HepG2 (cell line): ENCODE measurements around the gene KCTD19. TPM values are rescaled to one million over a fixed set of nuclear protein-coding genes. Genes with fewer than 3 reads are reported as not detected.

ENCODE experiments used
- HOXA9 ChIP-seq: sonication (generic); formaldehyde crosslinking; IDR thresholded peaks from 2 replicates; pipeline ENCODE4 v1.8.1; 2022; ENCODE audit warnings: missing genetic modification reagents, mild to moderate bottlenecking, moderate library complexity, borderline replicate concordance
- KDM3A ChIP-seq: IDR thresholded peaks from 2 replicates; pipeline ENCODE4 v1.6.1; 2018; ENCODE audit warnings: low read depth, missing compliant biosample characterization
- MIER3 ChIP-seq: IDR thresholded peaks from 2 replicates; pipeline ENCODE4 v1.6.1; 2016; ENCODE audit warnings: missing compliant biosample characterization, borderline replicate concordance
- NKX3-1 ChIP-seq: sonication (generic); formaldehyde crosslinking; IDR thresholded peaks from 2 replicates; pipeline ENCODE4 v1.5.0; 2020; ENCODE audit warnings: missing genetic modification reagents
- POLR2AphosphoS2 ChIP-seq: IDR thresholded peaks from 2 replicates; pipeline ENCODE4 v1.6.1; 2011; ENCODE audit warnings: low read depth, low read length, improper control_type of control experiment
- RFXAP ChIP-seq: sonication (generic); formaldehyde crosslinking; IDR thresholded peaks from 2 replicates; pipeline ENCODE4 v1.4.0; 2020; ENCODE audit warnings: missing genetic modification reagents, borderline replicate concordance
- TBX2 ChIP-seq: sonication (generic); formaldehyde crosslinking; IDR thresholded peaks from 2 replicates; pipeline ENCODE4 v1.5.0; 2020; ENCODE audit warnings: missing genetic modification reagents, mild to moderate bottlenecking, borderline replicate concordance
- XBP1 ChIP-seq: sonication (generic); formaldehyde crosslinking; IDR thresholded peaks from 2 replicates; pipeline ENCODE4 v1.5.0; 2020; ENCODE audit warnings: missing genetic modification reagents
- ZNF326 ChIP-seq: sonication (generic); formaldehyde crosslinking; IDR thresholded peaks from 2 replicates; pipeline ENCODE4 v1.4.0; 2020; ENCODE audit warnings: missing genetic modification reagents, borderline replicate concordance
- ZNF549 ChIP-seq: sonication (generic); formaldehyde crosslinking; IDR thresholded peaks from 2 replicates; pipeline ENCODE4 v1.5.0; 2020; ENCODE audit warnings: missing genetic modification reagents
- ZSCAN20 ChIP-seq: sonication (generic); formaldehyde crosslinking; IDR thresholded peaks from 2 replicates; pipeline ENCODE4 v1.4.0; 2020; ENCODE audit warnings: missing genetic modification reagents, mild to moderate bottlenecking, borderline replicate concordance
- polyA plus RNA-seq, 8 experiments: library from polyadenylated mRNA; depleted of rRNA in 3 of 8; stranded (reverse) in 7 of 8; unstranded in 1 of 8; fragments of >200 nt; fragmentation: Illumina TruSeq in 4 of 8; extraction: Trizol in 4 of 8; gene quantifications; 2 replicates each; pipeline versions ENCODE4 v1.2.1 to v1.2.3, GENCODE V29; 2011 to 2016; ENCODE audit warnings: low read depth in 4 of 8, missing spikeins in 1 of 8, mixed read lengths in 1 of 8; ENCODE audit not compliant: insufficient read depth in 1 of 8
- total RNA-seq, 5 experiments: library from RNA; depleted of rRNA; stranded (reverse); fragments of >200 nt; fragmentation: Illumina TruSeq; extraction: Trizol; gene quantifications; 2 replicates each; pipeline ENCODE4 v1.2.3, GENCODE V29; 2016; ENCODE audit warnings: low read depth in 1 of 5
- TF ChIP-seq, protein P1 (sequence below): IDR thresholded peaks from 2 replicates; pipeline ENCODE4 v1.6.1; 2016; ENCODE audit warnings: low read depth, missing genetic modification reagents, missing compliant biosample characterization
- TF ChIP-seq, protein P2 (sequence below), 2 experiments: sonication (generic) in 1 of 2; formaldehyde crosslinking in 1 of 2; IDR thresholded peaks; 2 replicates each; pipeline versions ENCODE4 v1.5.1 to v1.6.1; 2011 to 2020; ENCODE audit warnings: borderline replicate concordance in 1 of 2, low read depth in 1 of 2, low read length in 1 of 2, mild to moderate bottlenecking in 1 of 2, missing genetic modification reagents in 1 of 2, moderate library complexity in 1 of 2
- TF ChIP-seq, protein P3 (sequence below): sonication (generic); formaldehyde crosslinking; IDR thresholded peaks from 2 replicates; pipeline ENCODE4 v1.5.1; 2020; ENCODE audit warnings: missing genetic modification reagents, mild to moderate bottlenecking, borderline replicate concordance
- TF ChIP-seq, protein P4 (sequence below): sonication (generic); formaldehyde crosslinking; IDR thresholded peaks from 2 replicates; pipeline ENCODE4 v1.8.1; 2023; ENCODE audit warnings: missing genetic modification reagents, inconsistent platforms, borderline replicate concordance
- TF ChIP-seq, protein P5 (sequence below): sonication (generic); formaldehyde crosslinking; IDR thresholded peaks from 2 replicates; pipeline ENCODE4 v1.5.1; 2020; ENCODE audit warnings: missing genetic modification reagents, mild to moderate bottlenecking, borderline replicate concordance
- TF ChIP-seq, protein P6 (sequence below): IDR thresholded peaks from 2 replicates; pipeline ENCODE4 v1.6.1; 2012; ENCODE audit warnings: low read depth, low read length, improper control_type of control experiment

The KCTD19 gene
- total and polyA plus RNA-seq, 2 of the 13 experiments (the other 11 are each of a cell fraction or from before 2014, with no cell fraction given) = not detected

DNA sequence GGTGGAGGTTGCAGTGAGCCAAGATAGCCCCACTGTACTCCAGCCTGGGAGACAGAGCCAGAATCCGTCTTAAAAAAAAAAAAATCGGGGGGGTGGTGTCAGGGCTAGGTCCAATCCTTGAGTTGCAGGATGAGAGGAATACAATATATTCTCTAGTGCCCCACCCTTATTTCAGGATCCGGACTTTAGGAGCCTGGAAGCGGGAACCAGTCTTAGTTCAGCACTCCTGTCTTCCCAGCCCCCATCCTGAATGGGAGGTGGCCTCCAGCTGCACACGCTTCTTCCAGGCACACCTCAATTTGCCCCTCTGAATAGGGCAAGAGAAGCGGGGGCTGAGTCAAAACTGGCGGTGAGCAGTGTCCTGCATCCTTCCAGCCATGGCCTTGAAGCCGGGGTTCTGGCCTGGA, 80.9 kb downstream of the KCTD19 start (continued):
- TF ChIP-seq, protein P1, sequence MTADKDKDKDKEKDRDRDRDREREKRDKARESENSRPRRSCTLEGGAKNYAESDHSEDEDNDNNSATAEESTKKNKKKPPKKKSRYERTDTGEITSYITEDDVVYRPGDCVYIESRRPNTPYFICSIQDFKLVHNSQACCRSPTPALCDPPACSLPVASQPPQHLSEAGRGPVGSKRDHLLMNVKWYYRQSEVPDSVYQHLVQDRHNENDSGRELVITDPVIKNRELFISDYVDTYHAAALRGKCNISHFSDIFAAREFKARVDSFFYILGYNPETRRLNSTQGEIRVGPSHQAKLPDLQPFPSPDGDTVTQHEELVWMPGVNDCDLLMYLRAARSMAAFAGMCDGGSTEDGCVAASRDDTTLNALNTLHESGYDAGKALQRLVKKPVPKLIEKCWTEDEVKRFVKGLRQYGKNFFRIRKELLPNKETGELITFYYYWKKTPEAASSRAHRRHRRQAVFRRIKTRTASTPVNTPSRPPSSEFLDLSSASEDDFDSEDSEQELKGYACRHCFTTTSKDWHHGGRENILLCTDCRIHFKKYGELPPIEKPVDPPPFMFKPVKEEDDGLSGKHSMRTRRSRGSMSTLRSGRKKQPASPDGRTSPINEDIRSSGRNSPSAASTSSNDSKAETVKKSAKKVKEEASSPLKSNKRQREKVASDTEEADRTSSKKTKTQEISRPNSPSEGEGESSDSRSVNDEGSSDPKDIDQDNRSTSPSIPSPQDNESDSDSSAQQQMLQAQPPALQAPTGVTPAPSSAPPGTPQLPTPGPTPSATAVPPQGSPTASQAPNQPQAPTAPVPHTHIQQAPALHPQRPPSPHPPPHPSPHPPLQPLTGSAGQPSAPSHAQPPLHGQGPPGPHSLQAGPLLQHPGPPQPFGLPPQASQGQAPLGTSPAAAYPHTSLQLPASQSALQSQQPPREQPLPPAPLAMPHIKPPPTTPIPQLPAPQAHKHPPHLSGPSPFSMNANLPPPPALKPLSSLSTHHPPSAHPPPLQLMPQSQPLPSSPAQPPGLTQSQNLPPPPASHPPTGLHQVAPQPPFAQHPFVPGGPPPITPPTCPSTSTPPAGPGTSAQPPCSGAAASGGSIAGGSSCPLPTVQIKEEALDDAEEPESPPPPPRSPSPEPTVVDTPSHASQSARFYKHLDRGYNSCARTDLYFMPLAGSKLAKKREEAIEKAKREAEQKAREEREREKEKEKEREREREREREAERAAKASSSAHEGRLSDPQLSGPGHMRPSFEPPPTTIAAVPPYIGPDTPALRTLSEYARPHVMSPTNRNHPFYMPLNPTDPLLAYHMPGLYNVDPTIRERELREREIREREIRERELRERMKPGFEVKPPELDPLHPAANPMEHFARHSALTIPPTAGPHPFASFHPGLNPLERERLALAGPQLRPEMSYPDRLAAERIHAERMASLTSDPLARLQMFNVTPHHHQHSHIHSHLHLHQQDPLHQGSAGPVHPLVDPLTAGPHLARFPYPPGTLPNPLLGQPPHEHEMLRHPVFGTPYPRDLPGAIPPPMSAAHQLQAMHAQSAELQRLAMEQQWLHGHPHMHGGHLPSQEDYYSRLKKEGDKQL (CRISPR knock-in tag) = no peak
- TF ChIP-seq RFXAP (CRISPR knock-in tag) = no peak
- TF ChIP-seq, protein P2, sequence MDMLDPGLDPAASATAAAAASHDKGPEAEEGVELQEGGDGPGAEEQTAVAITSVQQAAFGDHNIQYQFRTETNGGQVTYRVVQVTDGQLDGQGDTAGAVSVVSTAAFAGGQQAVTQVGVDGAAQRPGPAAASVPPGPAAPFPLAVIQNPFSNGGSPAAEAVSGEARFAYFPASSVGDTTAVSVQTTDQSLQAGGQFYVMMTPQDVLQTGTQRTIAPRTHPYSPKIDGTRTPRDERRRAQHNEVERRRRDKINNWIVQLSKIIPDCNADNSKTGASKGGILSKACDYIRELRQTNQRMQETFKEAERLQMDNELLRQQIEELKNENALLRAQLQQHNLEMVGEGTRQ (IDR thresholded peaks at IDR 0.05; ENCODE audit: low read depth, low read length) = peak; percentile 83; the same call in 1 of the 2 replicates
- TF ChIP-seq, protein P2 (CRISPR knock-in tag; IDR thresholded peaks at IDR 0.05; ENCODE audit: borderline replicate concordance) = no peak
- TF ChIP-seq, protein P3, sequence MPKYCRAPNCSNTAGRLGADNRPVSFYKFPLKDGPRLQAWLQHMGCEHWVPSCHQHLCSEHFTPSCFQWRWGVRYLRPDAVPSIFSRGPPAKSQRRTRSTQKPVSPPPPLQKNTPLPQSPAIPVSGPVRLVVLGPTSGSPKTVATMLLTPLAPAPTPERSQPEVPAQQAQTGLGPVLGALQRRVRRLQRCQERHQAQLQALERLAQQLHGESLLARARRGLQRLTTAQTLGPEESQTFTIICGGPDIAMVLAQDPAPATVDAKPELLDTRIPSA (CRISPR knock-in tag) = 0 out of 2 replicates have a peak, but pooled peaks have one; percentile 62
- no peak for TF ChIP-seq TBX2 (CRISPR knock-in tag)
- no peak for TF ChIP-seq NKX3-1 (CRISPR knock-in tag)
- TF ChIP-seq ZSCAN20 = 0 out of 2 replicates have a peak, but pooled peaks have one; percentile 1
- TF ChIP-seq HOXA9 (CRISPR knock-in tag) = no peak
- TF ChIP-seq, protein P4, sequence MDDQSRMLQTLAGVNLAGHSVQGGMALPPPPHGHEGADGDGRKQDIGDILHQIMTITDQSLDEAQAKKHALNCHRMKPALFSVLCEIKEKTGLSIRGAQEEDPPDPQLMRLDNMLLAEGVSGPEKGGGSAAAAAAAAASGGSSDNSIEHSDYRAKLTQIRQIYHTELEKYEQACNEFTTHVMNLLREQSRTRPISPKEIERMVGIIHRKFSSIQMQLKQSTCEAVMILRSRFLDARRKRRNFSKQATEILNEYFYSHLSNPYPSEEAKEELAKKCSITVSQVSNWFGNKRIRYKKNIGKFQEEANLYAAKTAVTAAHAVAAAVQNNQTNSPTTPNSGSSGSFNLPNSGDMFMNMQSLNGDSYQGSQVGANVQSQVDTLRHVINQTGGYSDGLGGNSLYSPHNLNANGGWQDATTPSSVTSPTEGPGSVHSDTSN (CRISPR knock-in tag) = no peak
- no peak for TF ChIP-seq POLR2AphosphoS2
- TF ChIP-seq KDM3A (CRISPR knock-in tag) = no peak
- no peak for TF ChIP-seq ZNF549
- TF ChIP-seq, protein P5, sequence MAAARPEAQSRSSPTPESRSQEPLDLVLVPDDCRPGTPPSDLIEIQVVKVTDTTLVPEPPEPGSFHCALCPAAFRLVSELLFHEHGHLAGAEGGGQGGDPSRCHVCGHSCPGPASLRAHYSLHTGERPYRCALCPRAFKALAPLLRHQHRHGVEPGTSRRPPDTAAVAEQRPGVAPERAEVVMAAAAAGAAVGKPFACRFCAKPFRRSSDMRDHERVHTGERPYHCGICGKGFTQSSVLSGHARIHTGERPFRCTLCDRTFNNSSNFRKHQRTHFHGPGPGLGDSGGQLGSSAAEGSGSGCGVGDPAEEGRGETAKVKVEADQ = no peak
- 0 out of 2 replicates have a peak, but pooled peaks have one; percentile 53 for TF ChIP-seq ZNF326
- TF ChIP-seq MIER3 (CRISPR knock-in tag) = no peak
- TF ChIP-seq XBP1 = no peak
- TF ChIP-seq, protein P6, sequence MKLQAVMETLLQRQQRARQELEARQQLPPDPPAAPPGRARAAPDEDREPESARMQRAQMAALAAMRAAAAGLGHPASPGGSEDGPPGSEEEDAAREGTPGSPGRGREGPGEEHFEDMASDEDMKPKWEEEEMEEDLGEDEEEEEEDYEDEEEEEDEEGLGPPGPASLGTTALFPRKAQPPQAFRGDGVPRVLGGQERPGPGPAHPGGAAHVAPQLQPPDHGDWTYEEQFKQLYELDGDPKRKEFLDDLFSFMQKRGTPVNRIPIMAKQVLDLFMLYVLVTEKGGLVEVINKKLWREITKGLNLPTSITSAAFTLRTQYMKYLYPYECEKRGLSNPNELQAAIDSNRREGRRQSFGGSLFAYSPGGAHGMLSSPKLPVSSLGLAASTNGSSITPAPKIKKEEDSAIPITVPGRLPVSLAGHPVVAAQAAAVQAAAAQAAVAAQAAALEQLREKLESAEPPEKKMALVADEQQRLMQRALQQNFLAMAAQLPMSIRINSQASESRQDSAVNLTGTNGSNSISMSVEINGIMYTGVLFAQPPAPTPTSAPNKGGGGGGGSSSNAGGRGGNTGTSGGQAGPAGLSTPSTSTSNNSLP = no peak
